GM12878 (cell line): ENCODE measurements around the gene OR56B1. TPM values are rescaled to one million over a fixed set of nuclear protein-coding genes. Genes with fewer than 3 reads are reported as not detected.

ENCODE experiments used
- ATAC-seq: fragments of 200-7000 bp; cut with Tn5 transposase; 3 replicates; pipeline ENCODE4 v1.9.1; 2020; ENCODE audit warnings: mild to moderate bottlenecking, moderate library complexity
- BruUV-seq: library from RNA; stranded (reverse); fragments of 400-500 nt; replicated peaks from 2 replicates; lab custom pipeline; 2021; lab: Mats Ljungman, UMichigan
- CTCF ChIA-PET: fragments of 300-600 bp; sonication (Branson Sonifier 250); formaldehyde crosslinking; extraction: SDS; loops from one replicate; lab custom pipeline; 2021; ENCODE audit warnings: inconsistent platforms; lab: Yijun Ruan, JAX
- POLR2A ChIA-PET: fragments of 350-600 bp; formaldehyde crosslinking; extraction: SDS; loops from one replicate; lab custom pipeline; 2021; ENCODE audit warnings: inconsistent platforms; lab: Charles Lee
- RAD21 ChIA-PET: fragments of 300-600 bp; sonication (Branson Sonifier 250); formaldehyde crosslinking; loops from one replicate; lab custom pipeline; 2023; ENCODE audit warnings: antibody characterized with exemption; ENCODE audit not compliant: unreplicated experiment; lab: Charles Lee
- SMC1A ChIA-PET: fragments of 300-600 bp; sonication (Branson Sonifier 250); formaldehyde crosslinking; loops from one replicate; lab custom pipeline; 2023; ENCODE audit not compliant: unreplicated experiment, uncharacterized antibody; lab: Charles Lee
- DNase-seq: peaks from one replicate; pipeline ENCODE4 v3.0.0-alpha.2; 2011; ENCODE audit warnings: low read depth, low spot score
- FAIRE-seq: peaks from 3 replicates; lab custom pipeline; 2011; peaks lifted over from hg19 to GRCh38; lab: Jason Lieb, UNC
- H2AFZ ChIP-seq: 2 replicates; pipeline ENCODE4 v1.6.0; 2011; ENCODE audit warnings: low read depth, low read length, control low read depth; ENCODE audit not compliant: control insufficient read depth
- H3K27ac ChIP-seq: 2 replicates; pipeline ENCODE4 v1.5.1; 2011; ENCODE audit warnings: control low read depth; ENCODE audit not compliant: control insufficient read depth, insufficient read depth
- H3K27me3 ChIP-seq, 2 experiments: replicated peaks in 1 of 2; 2 replicates each; pipeline versions ENCODE4 v1.6.0 to v1.6.1; 2011; ENCODE audit warnings: low read length in 1 of 2; ENCODE audit not compliant: control insufficient read depth in 2 of 2, insufficient read depth in 2 of 2
- H3K36me3 ChIP-seq, 2 experiments: 2 replicates each; pipeline ENCODE4 v1.5.1; 2011; ENCODE audit warnings: low read length in 1 of 2; ENCODE audit not compliant: control insufficient read depth in 2 of 2, insufficient read depth in 2 of 2
- H3K4me1 ChIP-seq: 2 replicates; pipeline ENCODE4 v1.6.1; 2011; ENCODE audit warnings: mild to moderate bottlenecking, low read length, moderate library complexity, mixed read lengths; ENCODE audit not compliant: control insufficient read depth, insufficient read depth
- H3K4me2 ChIP-seq: 2 replicates; pipeline ENCODE4 v1.6.0; 2011; ENCODE audit warnings: control low read depth; ENCODE audit not compliant: control insufficient read depth, insufficient read depth
- H3K4me3 ChIP-seq: fragments of 200-600 bp; sonication (generic); 2 replicates; pipeline ENCODE4 v1.5.1; 2016
- H3K79me2 ChIP-seq: 2 replicates; pipeline ENCODE4 v1.6.0; 2011; ENCODE audit warnings: low read length; ENCODE audit not compliant: control insufficient read depth, insufficient read depth
- H3K9ac ChIP-seq: 2 replicates; pipeline ENCODE4 v1.8.0; 2011; ENCODE audit warnings: low read length, control low read depth, mixed read lengths; ENCODE audit not compliant: control insufficient read depth, insufficient read depth
- H3K9me3 ChIP-seq: replicated peaks from 3 replicates; pipeline ENCODE4 v1.5.1; 2011; ENCODE audit warnings: mild to moderate bottlenecking, low read length; ENCODE audit not compliant: control insufficient read depth, insufficient read depth
- H4K20me1 ChIP-seq: 2 replicates; pipeline ENCODE4 v1.6.0; 2011; ENCODE audit not compliant: control insufficient read depth, insufficient read depth
- CREM ChIP-seq: IDR thresholded peaks from 2 replicates; pipeline ENCODE4 v1.6.1; 2014; ENCODE audit warnings: antibody characterized with exemption, low read depth
- EP300 ChIP-seq, 2 experiments: fragments of 150-350 bp in 1 of 2; IDR thresholded peaks; 2 replicates each; pipeline ENCODE4 v1.6.1; 2011 to 2012; ENCODE audit warnings: low read depth in 2 of 2, low read length in 2 of 2, borderline replicate concordance in 1 of 2, improper control_type of control experiment in 1 of 2, inconsistent platforms in 1 of 2; ENCODE audit not compliant: control insufficient read depth in 1 of 2
- GATAD2B ChIP-seq: fragments of 450-650 bp; conservative IDR thresholded peaks from 2 replicates; pipeline ENCODE4 v1.6.1; 2017; ENCODE audit warnings: low read depth, mild to moderate bottlenecking, moderate library complexity
- IKZF1 ChIP-seq: fragments of 450-650 bp; conservative IDR thresholded peaks from 2 replicates; pipeline ENCODE4 v1.6.1; 2017; ENCODE audit warnings: antibody characterized with exemption, mild to moderate bottlenecking
- NFIC ChIP-seq: IDR thresholded peaks from 2 replicates; pipeline ENCODE4 v1.6.1; 2012; ENCODE audit warnings: low read depth, mild to moderate bottlenecking, inconsistent platforms, low read length, moderate library complexity
- SMARCA5 ChIP-seq: fragments of 450-650 bp; IDR thresholded peaks from 2 replicates; pipeline ENCODE4 v1.6.1; 2017; ENCODE audit warnings: mild to moderate bottlenecking
- STAT1 ChIP-seq: fragments of 450-650 bp; conservative IDR thresholded peaks from 2 replicates; pipeline ENCODE4 v1.6.1; 2014; ENCODE audit warnings: antibody characterized with exemption, mild to moderate bottlenecking
- STAT3 ChIP-seq: IDR thresholded peaks from 2 replicates; pipeline ENCODE4 v1.6.1; 2011; ENCODE audit warnings: low read depth, low read length, improper control_type of control experiment
- TBL1XR1 ChIP-seq: IDR thresholded peaks from 2 replicates; pipeline ENCODE4 v1.6.1; 2012; ENCODE audit warnings: low read depth, low read length, improper control_type of control experiment
- TCF3 ChIP-seq: IDR thresholded peaks from 2 replicates; pipeline ENCODE4 v1.6.1; 2012; ENCODE audit warnings: low read depth, mild to moderate bottlenecking, low read length, borderline replicate concordance; ENCODE audit not compliant: insufficient read depth
- YY1 ChIP-seq: IDR thresholded peaks from 2 replicates; pipeline ENCODE4 v1.6.1; 2011; ENCODE audit warnings: low read depth, mild to moderate bottlenecking, low read length
- WGBS: methylation state at CpG from one replicate; pipeline ENCODE4 v1.1.6; 2016; ENCODE audit warnings: low lambda C conversion rate; ENCODE audit not compliant: insufficient replicate concordance, insufficient coverage; ENCODE audit errors: missing lambda C conversion rate; 5-methylcytosine and 5-hydroxymethylcytosine counted together
- in situ Hi-C: fragments of 300-500 bp; cut with MboI; formaldehyde crosslinking; loops from 9 replicates; pipeline ENCODE4 v1.14.3; 2018; ENCODE audit warnings: mixed read lengths
- intact Hi-C: fragments of 100-400 bp; cut with micrococcal nuclease; formaldehyde crosslinking; loops from one replicate; pipeline ENCODE4 v1.14.2; 2022; ENCODE audit not compliant: unreplicated experiment
- polyA plus RNA-seq, 11 experiments: library from polyadenylated mRNA; depleted of rRNA in 4 of 11; unstranded in 6 of 11; stranded (reverse) in 5 of 11; fragments of >200 nt; fragmentation: Nextera tagmentation in 4 of 11; fragmentation: Illumina TruSeq in 1 of 11; extraction: Ambion mirVana in 4 of 11; extraction: Trizol in 1 of 11; gene quantifications; 1 replicate in 1 of 11; 2 replicates in 10 of 11; pipeline versions ENCODE4 v1.2.1 to v1.2.3, GENCODE V29; 2011 to 2016; ENCODE audit warnings: inconsistent platforms in 2 of 11, missing spikeins in 2 of 11, low read depth in 1 of 11
- total RNA-seq, 4 experiments: library from RNA; depleted of rRNA in 3 of 4; stranded (reverse); fragments of >200 nt in 3 of 4; fragmentation: Illumina TruSeq in 1 of 4; extraction: Trizol in 1 of 4; gene quantifications; 2 replicates each; pipeline versions ENCODE4 v1.2.1 to v1.2.3, GENCODE V29; 2013 to 2021
- TF ChIP-seq, protein P1 (sequence below): IDR thresholded peaks from 2 replicates; pipeline ENCODE4 v1.6.1; 2011; ENCODE audit warnings: low read depth, mild to moderate bottlenecking, low read length, moderate library complexity, borderline replicate concordance; ENCODE audit errors: extremely low read depth
- TF ChIP-seq, protein P2 (sequence below): fragments of 450-650 bp; IDR thresholded peaks from 2 replicates; pipeline ENCODE4 v1.6.1; 2017; ENCODE audit warnings: low read depth, mild to moderate bottlenecking, moderate library complexity
- TF ChIP-seq, protein P3 (sequence below): fragments of 450-650 bp; IDR thresholded peaks from 2 replicates; pipeline ENCODE4 v1.6.1; 2016; ENCODE audit warnings: mild to moderate bottlenecking
- TF ChIP-seq, protein P4 (sequence below): IDR thresholded peaks from 2 replicates; pipeline ENCODE4 v1.6.1; 2011; ENCODE audit warnings: mild to moderate bottlenecking, low read depth, low read length, moderate library complexity; ENCODE audit not compliant: insufficient replicate concordance
- TF ChIP-seq, protein P5 (sequence below): IDR thresholded peaks from 2 replicates; pipeline ENCODE4 v1.6.1; 2012; ENCODE audit warnings: low read length, inconsistent platforms

The OR56B1 gene
- total and polyA plus RNA-seq, 10 of the 15 experiments (the other 5 are each of a cell fraction or from before 2014, with no cell fraction given), result 0.04 to 0.71 (median 0.36) TPM; not detected in 3

DNA sequence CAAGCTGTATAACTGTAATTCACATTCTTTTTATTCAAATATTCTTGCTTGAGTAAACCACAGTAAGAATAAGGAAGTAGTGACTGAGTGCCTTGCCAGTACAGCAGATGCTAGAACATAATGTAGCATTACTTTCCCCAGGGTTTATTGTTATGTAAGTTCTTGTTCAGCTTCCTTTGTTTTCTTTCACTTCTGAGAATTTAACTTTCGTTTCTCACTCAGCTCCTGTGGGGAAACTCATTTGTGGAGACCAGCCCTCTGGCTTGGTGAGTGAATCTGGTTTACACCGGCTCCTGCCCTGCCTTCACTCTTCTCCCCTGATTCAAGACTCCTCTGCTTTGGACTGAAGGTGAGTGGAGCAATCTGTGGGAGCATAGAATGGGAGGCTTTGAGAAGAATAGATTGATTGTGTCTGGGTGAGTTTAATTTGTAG lies 46.7 kb upstream of the OR56B1 start, which contains the start of gene TRIM22:
TSS of gene TRIM22 (plus strand) at position 240 of the 433 bp plus-strand sequence. CDS start 6,443 bp downstream, outside the sequence.
- no TSS peak for BruUV-seq
- Histone ChIP-seq H2AFZ (peak within 1 kb of the TSS; percentile 28), H3K9me3 (no peaks in the 10 kb centered on the region), H3K4me2 (peak within 1 kb of the TSS; percentile 80), H3K36me3 (peaks cover 0 to 5% of the 10 kb centered on the region in 2 experiments; a peak in 1 of 4 replicates), H3K79me2 (peaks cover 61% of the 10 kb centered on the region), H3K9ac (peak within 1 kb of the TSS; percentile 100), H3K4me3 (peak within 1 kb of the TSS; percentile 78), H3K4me1 (peaks cover 8% of the 10 kb centered on the region), H4K20me1 (no peaks in the 10 kb centered on the region), H3K27ac (peak within 1 kb of the TSS; percentile 100), H3K27me3 (no peaks in the 10 kb centered on the region)
- FAIRE-seq (peak; percentile 95), DNase-seq (peak; percentile 92), ATAC-seq (peak; percentile 77)
- intact Hi-C loops, result no loop called here
- WGBS, result 0% methylated on average over 2 of the region's 2 CpGs
- CTCF ChIA-PET, result interaction anchor here (0.7 to 3.3 kb wide), 11 partner anchors 11 to 201 kb away, joined by 3 to 25 read pairs (median 4); partner anchors contain the start of genes OR52N2 and TRIM34
- SMC1A ChIA-PET, result interaction anchor here (0.6 to 6.6 kb wide), 13 partner anchors 9 to 171 kb away, joined by 3 to 96 read pairs (median 6); partner anchors contain the start of gene TRIM34
- RAD21 ChIA-PET, result interaction anchor here (0.7 to 5.0 kb wide), 12 partner anchors 11 to 140 kb away, joined by 3 to 61 read pairs (median 4); partner anchors contain the start of genes OR52N2 and TRIM34
- in situ Hi-C loops, result loop anchor here (25.0 kb wide), 2 partner anchors 1823 to 1827 kb away; partner anchors contain the start of genes PPFIBP2 and STIM1
- POLR2A ChIA-PET, result interaction anchor here (0.7 to 6.1 kb wide), 7 partner anchors 10 to 929 kb away, joined by 3 to 58 read pairs (median 4); partner anchors contain the start of genes TPP1 and TRIM34
- TF ChIP-seq, protein P1, sequence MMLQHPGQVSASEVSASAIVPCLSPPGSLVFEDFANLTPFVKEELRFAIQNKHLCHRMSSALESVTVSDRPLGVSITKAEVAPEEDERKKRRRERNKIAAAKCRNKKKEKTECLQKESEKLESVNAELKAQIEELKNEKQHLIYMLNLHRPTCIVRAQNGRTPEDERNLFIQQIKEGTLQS, result no peak
- TF ChIP-seq, protein P2, sequence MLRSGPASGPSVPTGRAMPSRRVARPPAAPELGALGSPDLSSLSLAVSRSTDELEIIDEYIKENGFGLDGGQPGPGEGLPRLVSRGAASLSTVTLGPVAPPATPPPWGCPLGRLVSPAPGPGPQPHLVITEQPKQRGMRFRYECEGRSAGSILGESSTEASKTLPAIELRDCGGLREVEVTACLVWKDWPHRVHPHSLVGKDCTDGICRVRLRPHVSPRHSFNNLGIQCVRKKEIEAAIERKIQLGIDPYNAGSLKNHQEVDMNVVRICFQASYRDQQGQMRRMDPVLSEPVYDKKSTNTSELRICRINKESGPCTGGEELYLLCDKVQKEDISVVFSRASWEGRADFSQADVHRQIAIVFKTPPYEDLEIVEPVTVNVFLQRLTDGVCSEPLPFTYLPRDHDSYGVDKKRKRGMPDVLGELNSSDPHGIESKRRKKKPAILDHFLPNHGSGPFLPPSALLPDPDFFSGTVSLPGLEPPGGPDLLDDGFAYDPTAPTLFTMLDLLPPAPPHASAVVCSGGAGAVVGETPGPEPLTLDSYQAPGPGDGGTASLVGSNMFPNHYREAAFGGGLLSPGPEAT, result peak; percentile 74
- TF ChIP-seq TBL1XR1, result no peak; the same call in 1 of the 2 replicates
- no peak for TF ChIP-seq CREM
- TF ChIP-seq, protein P3, sequence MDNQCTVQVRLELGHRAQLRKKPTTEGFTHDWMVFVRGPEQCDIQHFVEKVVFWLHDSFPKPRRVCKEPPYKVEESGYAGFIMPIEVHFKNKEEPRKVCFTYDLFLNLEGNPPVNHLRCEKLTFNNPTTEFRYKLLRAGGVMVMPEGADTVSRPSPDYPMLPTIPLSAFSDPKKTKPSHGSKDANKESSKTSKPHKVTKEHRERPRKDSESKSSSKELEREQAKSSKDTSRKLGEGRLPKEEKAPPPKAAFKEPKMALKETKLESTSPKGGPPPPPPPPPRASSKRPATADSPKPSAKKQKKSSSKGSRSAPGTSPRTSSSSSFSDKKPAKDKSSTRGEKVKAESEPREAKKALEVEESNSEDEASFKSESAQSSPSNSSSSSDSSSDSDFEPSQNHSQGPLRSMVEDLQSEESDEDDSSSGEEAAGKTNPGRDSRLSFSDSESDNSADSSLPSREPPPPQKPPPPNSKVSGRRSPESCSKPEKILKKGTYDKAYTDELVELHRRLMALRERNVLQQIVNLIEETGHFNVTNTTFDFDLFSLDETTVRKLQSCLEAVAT, result peak; percentile 93
- TF ChIP-seq, protein P4, sequence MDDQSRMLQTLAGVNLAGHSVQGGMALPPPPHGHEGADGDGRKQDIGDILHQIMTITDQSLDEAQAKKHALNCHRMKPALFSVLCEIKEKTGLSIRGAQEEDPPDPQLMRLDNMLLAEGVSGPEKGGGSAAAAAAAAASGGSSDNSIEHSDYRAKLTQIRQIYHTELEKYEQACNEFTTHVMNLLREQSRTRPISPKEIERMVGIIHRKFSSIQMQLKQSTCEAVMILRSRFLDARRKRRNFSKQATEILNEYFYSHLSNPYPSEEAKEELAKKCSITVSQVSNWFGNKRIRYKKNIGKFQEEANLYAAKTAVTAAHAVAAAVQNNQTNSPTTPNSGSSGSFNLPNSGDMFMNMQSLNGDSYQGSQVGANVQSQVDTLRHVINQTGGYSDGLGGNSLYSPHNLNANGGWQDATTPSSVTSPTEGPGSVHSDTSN, result no peak
- TF ChIP-seq NFIC, result peak; percentile 52; the same call in 1 of the 2 replicates
- no peak; a peak in 2 of 4 replicates for TF ChIP-seq EP300 (IDR thresholded peaks at IDR 0.05; ENCODE audit: borderline replicate concordance in 1 of 2, control insufficient read depth in 1 of 2, low read depth in 2 of 2, low read length in 2 of 2)
- TF ChIP-seq, protein P5, sequence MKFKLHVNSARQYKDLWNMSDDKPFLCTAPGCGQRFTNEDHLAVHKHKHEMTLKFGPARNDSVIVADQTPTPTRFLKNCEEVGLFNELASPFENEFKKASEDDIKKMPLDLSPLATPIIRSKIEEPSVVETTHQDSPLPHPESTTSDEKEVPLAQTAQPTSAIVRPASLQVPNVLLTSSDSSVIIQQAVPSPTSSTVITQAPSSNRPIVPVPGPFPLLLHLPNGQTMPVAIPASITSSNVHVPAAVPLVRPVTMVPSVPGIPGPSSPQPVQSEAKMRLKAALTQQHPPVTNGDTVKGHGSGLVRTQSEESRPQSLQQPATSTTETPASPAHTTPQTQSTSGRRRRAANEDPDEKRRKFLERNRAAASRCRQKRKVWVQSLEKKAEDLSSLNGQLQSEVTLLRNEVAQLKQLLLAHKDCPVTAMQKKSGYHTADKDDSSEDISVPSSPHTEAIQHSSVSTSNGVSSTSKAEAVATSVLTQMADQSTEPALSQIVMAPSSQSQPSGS, result 0 out of 2 replicates have a peak, but pooled peaks have one; percentile 29
- TF ChIP-seq IKZF1, result peak; percentile 67; the same call in 1 of the 2 replicates
- TF ChIP-seq STAT1, result no peak
- no peak for TF ChIP-seq TCF3
- no peak for TF ChIP-seq SMARCA5
- TF ChIP-seq YY1, result no peak
- no peak for TF ChIP-seq STAT3
- TF ChIP-seq GATAD2B, result 0 out of 2 replicates have a peak, but pooled peaks have one; percentile 21
